ENCODE measurements around the gene FAM227A.
"Not testable (repeated sequence)": the region's sequence is repeated elsewhere in the genome, so short reads cannot be mapped to it uniquely, and the experiment has no call there.

The FAM227A gene

GRCh38 chr22:38655519-38656255 lies 505 bp downstream of the FAM227A start:
- Histone ChIP-seq H3K9me3 (ENCODE audit: insufficient read depth, low read depth, low read length) (no peaks in the 10 kb centered on the region), H3K36me3 (ENCODE audit: insufficient read depth, low read depth, low read length) (no peaks in the 10 kb centered on the region; the same call in 1 of the 2 replicates), H3K27ac (ENCODE audit: low read length) (peak overlapping the region; percentile 79), H3K9ac (ENCODE audit: low read depth, low read length) (peak overlapping the region; percentile 86; the same call in 1 of the 2 replicates), H3K27me3 (ENCODE audit: insufficient read depth, low read length) (no peaks in the 10 kb centered on the region), H3K4me3 (ENCODE audit: low read length) (peak overlapping the region; percentile 89), H3K4me1 (ENCODE audit: insufficient read depth, low read length) (no peaks in the 10 kb centered on the region)

- Histone ChIP-seq H3K4me3 (ENCODE audit: low read length) (no peak overlapping the region), H3K9ac (ENCODE audit: low read depth, low read length) (no peak overlapping the region), H3K9me3 (ENCODE audit: insufficient read depth, low read depth, low read length) (no peaks in the 10 kb centered on the region), H3K27me3 (ENCODE audit: insufficient read depth, low read length) (no peaks in the 10 kb centered on the region), H3K4me1 (ENCODE audit: insufficient read depth, low read length) (no peaks in the 10 kb centered on the region), H3K36me3 (ENCODE audit: insufficient read depth, low read depth, low read length) (peaks cover 9% of the 10 kb centered on the region; the same call in 1 of the 2 replicates), H3K27ac (ENCODE audit: low read length) (no peak overlapping the region)
Observed at GRCh38 chr22:38653741-38654140, 2.5 kb downstream of the FAM227A start.

- Histone ChIP-seq H3K4me3 (ENCODE audit: low read length) (no peak overlapping the region), H3K27ac (ENCODE audit: low read length) (no peak overlapping the region), H3K9ac (ENCODE audit: low read depth, low read length) (no peak overlapping the region), H3K27me3 (ENCODE audit: insufficient read depth, low read length) (no peaks in the 10 kb centered on the region), H3K4me1 (ENCODE audit: insufficient read depth, low read length) (no peaks in the 10 kb centered on the region), H3K36me3 (ENCODE audit: insufficient read depth, low read depth, low read length) (peaks cover 11% of the 10 kb centered on the region; the same call in 1 of the 2 replicates), H3K9me3 (ENCODE audit: insufficient read depth, low read depth, low read length) (no peaks in the 10 kb centered on the region)
Observed at GRCh38 chr22:38652859-38653258, 3.3 kb downstream of the FAM227A start.

- Histone ChIP-seq H3K9ac (ENCODE audit: low read depth, low read length) (no peak overlapping the region), H3K4me3 (ENCODE audit: low read length) (no peak overlapping the region), H3K27ac (ENCODE audit: low read length) (no peak overlapping the region), H3K4me1 (ENCODE audit: insufficient read depth, low read length) (no peaks in the 10 kb centered on the region), H3K36me3 (ENCODE audit: insufficient read depth, low read depth, low read length) (peaks cover 18% of the 10 kb centered on the region; the same call in 1 of the 2 replicates), H3K9me3 (ENCODE audit: insufficient read depth, low read depth, low read length) (no peaks in the 10 kb centered on the region), H3K27me3 (ENCODE audit: insufficient read depth, low read length) (no peaks in the 10 kb centered on the region)
Observed at GRCh38 chr22:38649841-38650522, 6.2 kb downstream of the FAM227A start.

GRCh38 chr22:38645430-38645829 lies 10.8 kb downstream of the FAM227A start:
- no peaks in the 10 kb centered on the region for H3K4me1 ChIP-seq (ENCODE audit: insufficient read depth, low read length)
- H3K9me3 ChIP-seq (ENCODE audit: insufficient read depth, low read depth, low read length) = no peaks in the 10 kb centered on the region
- no peak overlapping the region for H3K4me3 ChIP-seq (ENCODE audit: low read length)
- no peaks in the 10 kb centered on the region for H3K27me3 ChIP-seq (ENCODE audit: insufficient read depth, low read length)
- no peak overlapping the region for H3K27ac ChIP-seq (ENCODE audit: low read length)
- no peak overlapping the region for H3K9ac ChIP-seq (ENCODE audit: low read depth, low read length)
- peaks cover 32% of the 10 kb centered on the region; the same call in 1 of the 2 replicates for H3K36me3 ChIP-seq (ENCODE audit: insufficient read depth, low read depth, low read length)

GRCh38 chr22:38644245-38644644 lies 11.9 kb downstream of the FAM227A start:
- not testable (repeated sequence) for H3K9ac ChIP-seq (ENCODE audit: low read depth, low read length); H3K27ac ChIP-seq (ENCODE audit: low read length); H3K9me3 ChIP-seq (ENCODE audit: insufficient read depth, low read depth, low read length); H3K27me3 ChIP-seq (ENCODE audit: insufficient read depth, low read length); H3K4me1 ChIP-seq (ENCODE audit: insufficient read depth, low read length); H3K4me3 ChIP-seq (ENCODE audit: low read length)
- peaks cover 23% of the 10 kb centered on the region; the same call in 1 of the 2 replicates for H3K36me3 ChIP-seq (ENCODE audit: insufficient read depth, low read depth, low read length)

GRCh38 chr22:38641476-38642040 lies 14.6 kb downstream of the FAM227A start:
- H3K27me3 ChIP-seq (ENCODE audit: insufficient read depth, low read length) = no peaks in the 10 kb centered on the region
- H3K27ac ChIP-seq (ENCODE audit: low read length) = no peak overlapping the region
- H3K9ac ChIP-seq (ENCODE audit: low read depth, low read length) = no peak overlapping the region
- H3K9me3 ChIP-seq (ENCODE audit: insufficient read depth, low read depth, low read length) = no peaks in the 10 kb centered on the region
- H3K4me1 ChIP-seq (ENCODE audit: insufficient read depth, low read length) = no peaks in the 10 kb centered on the region
- peaks cover 33% of the 10 kb centered on the region; the same call in 1 of the 2 replicates for H3K36me3 ChIP-seq (ENCODE audit: insufficient read depth, low read depth, low read length)
- no peak overlapping the region for H3K4me3 ChIP-seq (ENCODE audit: low read length)

- Histone ChIP-seq H3K27me3 (ENCODE audit: insufficient read depth, low read length) (no peaks in the 10 kb centered on the region), H3K36me3 (ENCODE audit: insufficient read depth, low read depth, low read length) (peaks cover 43% of the 10 kb centered on the region; the same call in 1 of the 2 replicates), H3K4me3 (ENCODE audit: low read length) (no peak overlapping the region), H3K27ac (ENCODE audit: low read length) (no peak overlapping the region), H3K9ac (ENCODE audit: low read depth, low read length) (no peak overlapping the region), H3K9me3 (ENCODE audit: insufficient read depth, low read depth, low read length) (no peaks in the 10 kb centered on the region), H3K4me1 (ENCODE audit: insufficient read depth, low read length) (no peaks in the 10 kb centered on the region)
Observed at GRCh38 chr22:38638728-38639127, 17.5 kb downstream of the FAM227A start.

GRCh38 chr22:38638216-38638615 lies 18.0 kb downstream of the FAM227A start:
- no peaks in the 10 kb centered on the region for H3K27me3 ChIP-seq (ENCODE audit: insufficient read depth, low read length)
- H3K27ac ChIP-seq (ENCODE audit: low read length) = no peak overlapping the region
- H3K4me1 ChIP-seq (ENCODE audit: insufficient read depth, low read length) = no peaks in the 10 kb centered on the region
- peaks cover 43% of the 10 kb centered on the region; the same call in 1 of the 2 replicates for H3K36me3 ChIP-seq (ENCODE audit: insufficient read depth, low read depth, low read length)
- H3K4me3 ChIP-seq (ENCODE audit: low read length) = no peak overlapping the region
- H3K9ac ChIP-seq (ENCODE audit: low read depth, low read length) = no peak overlapping the region
- no peaks in the 10 kb centered on the region for H3K9me3 ChIP-seq (ENCODE audit: insufficient read depth, low read depth, low read length)

GRCh38 chr22:38632528-38632927 lies 23.7 kb downstream of the FAM227A start:
- no peak overlapping the region for H3K27ac ChIP-seq (ENCODE audit: low read length)

GRCh38 chr22:38631724-38632123 lies 24.5 kb downstream of the FAM227A start:
- Histone ChIP-seq H3K4me3 (ENCODE audit: low read length) (no peak overlapping the region), H3K27ac (ENCODE audit: low read length) (no peak overlapping the region), H3K4me1 (ENCODE audit: insufficient read depth, low read length) (no peaks in the 10 kb centered on the region), H3K27me3 (ENCODE audit: insufficient read depth, low read length) (no peaks in the 10 kb centered on the region), H3K9ac (ENCODE audit: low read depth, low read length) (no peak overlapping the region), H3K36me3 (ENCODE audit: insufficient read depth, low read depth, low read length) (peaks cover 35% of the 10 kb centered on the region), H3K9me3 (ENCODE audit: insufficient read depth, low read depth, low read length) (no peaks in the 10 kb centered on the region)

More at GRCh38 chr22:38632528-38632927, 23.7 kb downstream of the FAM227A start:
- Histone ChIP-seq H3K27me3 (ENCODE audit: insufficient read depth, low read length) (no peaks in the 10 kb centered on the region), H3K36me3 (ENCODE audit: insufficient read depth, low read depth, low read length) (peaks cover 43% of the 10 kb centered on the region), H3K4me3 (ENCODE audit: low read length) (no peak overlapping the region), H3K9me3 (ENCODE audit: insufficient read depth, low read depth, low read length) (no peaks in the 10 kb centered on the region), H3K4me1 (ENCODE audit: insufficient read depth, low read length) (no peaks in the 10 kb centered on the region), H3K9ac (ENCODE audit: low read depth, low read length) (no peak overlapping the region)

Measured in iPS-20b (cell line).